H1 (cell line): ENCODE data around the gene GPR31.
"Not testable (repeated sequence)": the region's sequence is repeated elsewhere in the genome, so short reads cannot be mapped to it uniquely, and the experiment has no call there.

ENCODE experiments used
- ASH2L ChIP-seq: fragments of 200-600, 300-600 bp; sonication (generic); IDR thresholded peaks from one replicate; pipeline ENCODE4 v1.7.1; 2017; ENCODE audit warnings: low read length
- CTBP2 ChIP-seq: IDR thresholded peaks from 2 replicates; pipeline ENCODE4 v1.7.0; 2011; ENCODE audit warnings: borderline replicate concordance, mild to moderate bottlenecking, moderate library complexity, mixed read lengths, low read length; ENCODE audit not compliant: insufficient read depth, insufficient read length
- CTCF ChIP-seq, 3 experiments: IDR thresholded peaks; 1 replicate in 2 of 3; 2 replicates in 1 of 3; pipeline versions ENCODE4 v1.5.1 to v1.6.1; 2011; ENCODE audit warnings: low read length in 3 of 3, mild to moderate bottlenecking in 3 of 3, inconsistent platforms in 2 of 3, low read depth in 1 of 3, moderate library complexity in 1 of 3; ENCODE audit not compliant: insufficient read depth in 1 of 3; ENCODE audit errors: control extremely low read depth in 1 of 3
- E2F6 ChIP-seq: IDR thresholded peaks from 2 replicates; pipeline ENCODE4 v1.6.1; 2012; ENCODE audit warnings: inconsistent platforms
- EP300 ChIP-seq, 2 experiments: IDR thresholded peaks; 1 replicate in 1 of 2; 2 replicates in 1 of 2; pipeline ENCODE4 v1.6.1; 2011 to 2012; ENCODE audit warnings: low read depth in 2 of 2, low read length in 2 of 2, mild to moderate bottlenecking in 2 of 2, borderline replicate concordance in 1 of 2, inconsistent platforms in 1 of 2, moderate library complexity in 1 of 2
- EZH2 ChIP-seq: fragments of 200-600 bp; sonication (generic); IDR thresholded peaks from 2 replicates; pipeline ENCODE4 v1.7.1; 2012; ENCODE audit warnings: low read depth, mild to moderate bottlenecking, moderate library complexity, low read length, inconsistent platforms; ENCODE audit not compliant: severe bottlenecking
- MAFK ChIP-seq: IDR thresholded peaks from 2 replicates; pipeline ENCODE4 v1.6.1; 2012; ENCODE audit warnings: low read depth, mild to moderate bottlenecking, improper control_type of control experiment, low read length
- POLR2A ChIP-seq, 2 experiments: IDR thresholded peaks; 1 replicate in 1 of 2; 2 replicates in 1 of 2; pipeline ENCODE4 v1.6.1; 2011; ENCODE audit warnings: low read depth in 2 of 2, low read length in 2 of 2, mild to moderate bottlenecking in 2 of 2; ENCODE audit errors: control extremely low read depth in 1 of 2
- POLR2AphosphoS5 ChIP-seq: IDR thresholded peaks from 2 replicates; pipeline ENCODE4 v1.6.1; 2011; ENCODE audit warnings: low read depth, low read length
- TF ChIP-seq, protein P1 (sequence below): IDR thresholded peaks from 2 replicates; pipeline ENCODE4 v1.6.1; 2012; ENCODE audit warnings: low read length, inconsistent platforms

- not testable (repeated sequence) for TF ChIP-seq EZH2; CTBP2; POLR2AphosphoS5; POLR2A (IDR thresholded peaks at IDR 0.05; ENCODE audit: control extremely low read depth in 1 of 2, low read depth in 2 of 2, low read length in 2 of 2); CTCF (IDR thresholded peaks at IDR 0.05; ENCODE audit: control extremely low read depth in 1 of 3, insufficient read depth in 1 of 3, low read depth in 1 of 3, low read length in 3 of 3); EP300 (IDR thresholded peaks at IDR 0.05; ENCODE audit: borderline replicate concordance in 1 of 2, low read depth in 2 of 2, low read length in 2 of 2); MAFK; ASH2L; E2F6
- TF ChIP-seq, protein P1, sequence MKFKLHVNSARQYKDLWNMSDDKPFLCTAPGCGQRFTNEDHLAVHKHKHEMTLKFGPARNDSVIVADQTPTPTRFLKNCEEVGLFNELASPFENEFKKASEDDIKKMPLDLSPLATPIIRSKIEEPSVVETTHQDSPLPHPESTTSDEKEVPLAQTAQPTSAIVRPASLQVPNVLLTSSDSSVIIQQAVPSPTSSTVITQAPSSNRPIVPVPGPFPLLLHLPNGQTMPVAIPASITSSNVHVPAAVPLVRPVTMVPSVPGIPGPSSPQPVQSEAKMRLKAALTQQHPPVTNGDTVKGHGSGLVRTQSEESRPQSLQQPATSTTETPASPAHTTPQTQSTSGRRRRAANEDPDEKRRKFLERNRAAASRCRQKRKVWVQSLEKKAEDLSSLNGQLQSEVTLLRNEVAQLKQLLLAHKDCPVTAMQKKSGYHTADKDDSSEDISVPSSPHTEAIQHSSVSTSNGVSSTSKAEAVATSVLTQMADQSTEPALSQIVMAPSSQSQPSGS = not testable (repeated sequence)
Measured at GRCh38 chr6:167178896-167179655, 21.3 kb upstream of the GPR31 start.
